Measurements from ENCODE around the gene ERI2.

The ERI2 gene

DNA sequence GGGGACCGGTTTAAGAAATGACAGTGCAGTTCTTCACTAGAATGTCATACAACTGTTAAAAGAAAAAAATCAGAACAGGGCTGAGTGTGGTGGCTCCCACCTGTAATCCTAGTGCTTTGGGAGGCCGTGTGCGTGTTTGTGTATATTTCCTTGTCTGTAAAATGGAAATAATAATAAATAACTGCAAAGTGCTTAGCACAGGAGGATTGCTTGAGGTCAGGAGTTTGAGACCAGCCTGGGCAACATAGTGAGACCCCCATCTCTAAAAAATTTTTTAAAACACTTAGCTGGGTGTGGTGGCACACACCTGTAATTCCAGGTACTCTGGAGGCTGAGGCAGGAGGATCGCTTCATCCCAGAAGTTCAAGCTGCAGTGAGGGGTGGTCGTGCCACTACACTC lies 40.0 kb downstream of the ERI2 start:
- TF ChIP-seq EP300 (IDR thresholded peaks at IDR 0.05; ENCODE audit: borderline replicate concordance) = no peak
- TF ChIP-seq FOXM1 (IDR thresholded peaks at IDR 0.05; ENCODE audit: borderline replicate concordance, low read depth) = no peak
- TF ChIP-seq REST (IDR thresholded peaks at IDR 0.05; ENCODE audit: low read depth) = no peak
- TF ChIP-seq TAF1 (IDR thresholded peaks at IDR 0.05; ENCODE audit: low read depth) = no peak
- TF ChIP-seq CEBPB (IDR thresholded peaks at IDR 0.05) = no peak

- TF ChIP-seq FOXM1 (IDR thresholded peaks at IDR 0.05; ENCODE audit: borderline replicate concordance, low read depth) = no peak
- no peak for TF ChIP-seq RAD21 (IDR thresholded peaks at IDR 0.05; ENCODE audit: low read depth)
- TF ChIP-seq TEAD4 (IDR thresholded peaks at IDR 0.05) = no peak
- TF ChIP-seq YY1 (IDR thresholded peaks at IDR 0.05; ENCODE audit: low read depth) = no peak
- no peak for TF ChIP-seq ZBTB7A (IDR thresholded peaks at IDR 0.05; ENCODE audit: low read depth)
- TF ChIP-seq EGR1 (IDR thresholded peaks at IDR 0.05) = no peak
- TF ChIP-seq TAF1 (IDR thresholded peaks at IDR 0.05; ENCODE audit: low read depth) = no peak
- no peak for TF ChIP-seq CEBPB (IDR thresholded peaks at IDR 0.05)
- no peak for TF ChIP-seq NFIC (IDR thresholded peaks at IDR 0.05)
- TF ChIP-seq CREB1 (IDR thresholded peaks at IDR 0.05; ENCODE audit: low read depth) = no peak
- no peak for TF ChIP-seq EP300 (IDR thresholded peaks at IDR 0.05; ENCODE audit: borderline replicate concordance)
These were observed 40.5 kb downstream of the ERI2 start for GRCh38 chr16:20765732-20766131.

DNA sequence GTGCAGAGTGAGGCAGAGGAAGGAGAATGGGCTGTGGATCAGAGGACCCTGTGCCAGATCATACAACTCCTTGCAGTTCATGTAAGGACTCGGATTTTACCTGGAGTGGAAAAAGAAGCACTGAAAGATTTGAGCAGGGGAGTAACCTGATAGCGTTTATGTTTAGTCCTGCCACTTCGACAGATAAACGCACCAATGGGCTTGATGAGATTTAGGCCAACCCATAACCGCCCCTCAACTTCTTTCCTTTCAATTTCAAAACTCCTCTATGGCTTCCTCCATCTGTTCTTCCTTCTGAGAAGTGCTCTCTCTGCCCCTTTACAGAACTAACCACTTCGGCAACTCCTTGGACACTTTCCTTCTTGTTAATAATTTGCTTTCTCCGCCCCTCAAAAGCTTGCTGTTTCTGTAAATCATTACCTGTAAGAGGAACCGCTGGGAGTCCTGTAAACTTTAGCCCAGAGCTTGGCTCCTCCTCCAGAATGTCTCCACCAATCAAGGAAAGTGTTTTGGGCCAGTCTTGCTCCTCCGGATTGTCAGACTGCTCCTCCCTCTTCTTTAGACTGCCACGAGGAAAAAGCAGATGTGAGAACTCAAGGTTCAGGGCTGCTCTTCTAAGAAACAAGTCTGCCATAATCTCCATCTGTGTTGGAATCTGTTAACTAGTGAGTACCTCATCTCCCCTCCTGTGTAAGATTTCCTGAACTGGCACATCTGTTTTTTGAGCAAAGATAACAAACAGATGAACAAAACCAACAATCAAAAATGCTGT lies 42.6 kb downstream of the ERI2 start, which contains the start of gene ACSM3:
ACSM3 (plus strand) TSS at position 554 of the 772 bp plus-strand sequence. CDS start 6,021 bp downstream, outside the sequence.
- TF ChIP-seq FOXM1 (IDR thresholded peaks at IDR 0.05; ENCODE audit: borderline replicate concordance, low read depth) (peak; percentile 19; the same call in 1 of the 2 replicates), USF1 (IDR thresholded peaks at IDR 0.05) (no peak), RAD21 (IDR thresholded peaks at IDR 0.05; ENCODE audit: low read depth) (no peak), CEBPB (IDR thresholded peaks at IDR 0.05) (no peak), ZBTB7A (IDR thresholded peaks at IDR 0.05; ENCODE audit: low read depth) (no peak), EGR1 (IDR thresholded peaks at IDR 0.05) (no peak), NFIC (IDR thresholded peaks at IDR 0.05) (no peak), YY1 (IDR thresholded peaks at IDR 0.05; ENCODE audit: low read depth) (no peak), CREB1 (IDR thresholded peaks at IDR 0.05; ENCODE audit: low read depth) (no peak), REST (IDR thresholded peaks at IDR 0.05; ENCODE audit: low read depth) (no peak), TCF12 (IDR thresholded peaks at IDR 0.05; ENCODE audit: low read depth) (no peak), EP300 (IDR thresholded peaks at IDR 0.05; ENCODE audit: borderline replicate concordance) (no peak), TEAD4 (IDR thresholded peaks at IDR 0.05) (no peak), TAF1 (IDR thresholded peaks at IDR 0.05; ENCODE audit: low read depth) (no peak)
- TF ChIP-seq, protein P1, sequence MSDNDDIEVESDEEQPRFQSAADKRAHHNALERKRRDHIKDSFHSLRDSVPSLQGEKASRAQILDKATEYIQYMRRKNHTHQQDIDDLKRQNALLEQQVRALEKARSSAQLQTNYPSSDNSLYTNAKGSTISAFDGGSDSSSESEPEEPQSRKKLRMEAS (IDR thresholded peaks at IDR 0.05) = peak; percentile 54

- TF ChIP-seq ZBTB7A (IDR thresholded peaks at IDR 0.05; ENCODE audit: low read depth) (no peak), TEAD4 (IDR thresholded peaks at IDR 0.05) (no peak), YY1 (IDR thresholded peaks at IDR 0.05; ENCODE audit: low read depth) (no peak), REST (IDR thresholded peaks at IDR 0.05; ENCODE audit: low read depth) (no peak), FOXM1 (IDR thresholded peaks at IDR 0.05; ENCODE audit: borderline replicate concordance, low read depth) (no peak), RAD21 (IDR thresholded peaks at IDR 0.05; ENCODE audit: low read depth) (no peak), EGR1 (IDR thresholded peaks at IDR 0.05) (no peak), TCF12 (IDR thresholded peaks at IDR 0.05; ENCODE audit: low read depth) (no peak), CEBPB (IDR thresholded peaks at IDR 0.05) (no peak), EP300 (IDR thresholded peaks at IDR 0.05; ENCODE audit: borderline replicate concordance) (no peak), USF1 (IDR thresholded peaks at IDR 0.05) (no peak), CREB1 (IDR thresholded peaks at IDR 0.05; ENCODE audit: low read depth) (no peak), TAF1 (IDR thresholded peaks at IDR 0.05; ENCODE audit: low read depth) (no peak), NFIC (IDR thresholded peaks at IDR 0.05) (no peak)
- TF ChIP-seq, protein P1 (IDR thresholded peaks at IDR 0.05) = no peak
These were observed 43.7 kb downstream of the ERI2 start for GRCh38 chr16:20762404-20763123.
